ENCODE measurements around the gene TP73. TPM values are rescaled to one million over a fixed set of nuclear protein-coding genes. Genes with fewer than 3 reads are reported as not detected.

The TP73 gene
- polyA plus RNA-seq, 1 donor from 2014 or later: not detected

DNA sequence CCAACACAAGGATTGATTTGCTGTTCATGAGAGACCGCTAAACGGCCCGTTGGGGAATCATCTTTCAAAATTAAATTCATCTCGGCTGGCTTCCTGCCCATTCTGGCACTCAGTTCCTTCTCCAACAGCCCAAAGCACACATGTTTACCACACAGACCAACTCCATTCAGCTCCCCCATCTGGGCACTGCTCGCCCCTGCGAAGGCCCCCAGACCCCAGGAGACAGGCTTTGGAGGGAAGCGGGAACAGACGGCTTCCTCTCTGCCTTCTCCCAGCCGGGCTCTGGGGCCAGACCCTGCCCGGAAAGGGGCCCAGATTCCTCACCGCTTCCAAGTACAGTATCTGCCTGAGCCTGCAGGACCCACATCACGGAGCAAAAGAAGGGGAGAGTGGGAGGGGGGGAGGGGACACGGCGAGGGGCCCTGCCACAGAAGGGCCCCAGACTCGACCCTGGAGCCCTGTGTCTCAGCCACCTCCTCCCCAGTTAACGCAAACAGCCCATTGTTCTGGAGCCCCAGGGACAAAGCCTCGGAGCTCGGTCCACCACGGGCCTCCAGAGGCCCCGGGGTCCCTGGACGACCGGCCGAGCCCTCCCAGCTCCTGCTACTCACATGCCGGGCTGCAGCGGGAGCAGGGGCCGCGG is 41.7 kb upstream of the TP73 start:
- Histone ChIP-seq H3K9me3 (ENCODE audit: low read length) (no peaks in the 10 kb centered on the region), H3K36me3 (ENCODE audit: insufficient read depth, low read length) (no peaks in the 10 kb centered on the region), H3K79me2 (replicated peaks; ENCODE audit: insufficient read depth, low read length) (no peaks in the 10 kb centered on the region), H3K4me3 (ENCODE audit: low read length) (peak overlapping the region; percentile 70), H3K4me2 (ENCODE audit: low read length) (peak overlapping the region; percentile 35), H3K27ac (ENCODE audit: low read length) (no peak overlapping the region), H3K27me3 (ENCODE audit: insufficient read depth, low read depth, low read length) (peaks cover 8% of the 10 kb centered on the region), H3K9ac (ENCODE audit: low read length) (peak overlapping the region; percentile 34), H2AFZ (ENCODE audit: low read depth, low read length) (no peak overlapping the region), H4K20me1 (ENCODE audit: insufficient read depth) (no peaks in the 10 kb centered on the region), H3K9me2 (ENCODE audit: insufficient read depth, low read length) (no peaks in the 10 kb centered on the region), H3F3A (ENCODE audit: insufficient read depth, low read length, poor library complexity, severe bottlenecking) (no peaks in the 10 kb centered on the region)
- TF ChIP-seq SMC3 (conservative IDR thresholded peaks at IDR 0.05; ENCODE audit: poor library complexity) (no peak), POLR2AphosphoS5 (IDR thresholded peaks at IDR 0.05) (no peak), MXI1 (conservative IDR thresholded peaks at IDR 0.05; ENCODE audit: poor library complexity, severe bottlenecking) (no peak), TAF1 (IDR thresholded peaks at IDR 0.05; ENCODE audit: low read depth) (no peak), EP300 (conservative IDR thresholded peaks at IDR 0.05; ENCODE audit: poor library complexity, severe bottlenecking) (no peak), EZH2 (IDR thresholded peaks at IDR 0.05; ENCODE audit: borderline replicate concordance, insufficient read depth, low read length, poor library complexity, severe bottlenecking) (no peak), RAD21 (conservative IDR thresholded peaks at IDR 0.05) (no peak)
- TF ChIP-seq, protein P1, sequence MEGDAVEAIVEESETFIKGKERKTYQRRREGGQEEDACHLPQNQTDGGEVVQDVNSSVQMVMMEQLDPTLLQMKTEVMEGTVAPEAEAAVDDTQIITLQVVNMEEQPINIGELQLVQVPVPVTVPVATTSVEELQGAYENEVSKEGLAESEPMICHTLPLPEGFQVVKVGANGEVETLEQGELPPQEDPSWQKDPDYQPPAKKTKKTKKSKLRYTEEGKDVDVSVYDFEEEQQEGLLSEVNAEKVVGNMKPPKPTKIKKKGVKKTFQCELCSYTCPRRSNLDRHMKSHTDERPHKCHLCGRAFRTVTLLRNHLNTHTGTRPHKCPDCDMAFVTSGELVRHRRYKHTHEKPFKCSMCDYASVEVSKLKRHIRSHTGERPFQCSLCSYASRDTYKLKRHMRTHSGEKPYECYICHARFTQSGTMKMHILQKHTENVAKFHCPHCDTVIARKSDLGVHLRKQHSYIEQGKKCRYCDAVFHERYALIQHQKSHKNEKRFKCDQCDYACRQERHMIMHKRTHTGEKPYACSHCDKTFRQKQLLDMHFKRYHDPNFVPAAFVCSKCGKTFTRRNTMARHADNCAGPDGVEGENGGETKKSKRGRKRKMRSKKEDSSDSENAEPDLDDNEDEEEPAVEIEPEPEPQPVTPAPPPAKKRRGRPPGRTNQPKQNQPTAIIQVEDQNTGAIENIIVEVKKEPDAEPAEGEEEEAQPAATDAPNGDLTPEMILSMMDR (IDR thresholded peaks at IDR 0.05; ENCODE audit: poor library complexity, severe bottlenecking): no peak
- TF ChIP-seq, protein P2, sequence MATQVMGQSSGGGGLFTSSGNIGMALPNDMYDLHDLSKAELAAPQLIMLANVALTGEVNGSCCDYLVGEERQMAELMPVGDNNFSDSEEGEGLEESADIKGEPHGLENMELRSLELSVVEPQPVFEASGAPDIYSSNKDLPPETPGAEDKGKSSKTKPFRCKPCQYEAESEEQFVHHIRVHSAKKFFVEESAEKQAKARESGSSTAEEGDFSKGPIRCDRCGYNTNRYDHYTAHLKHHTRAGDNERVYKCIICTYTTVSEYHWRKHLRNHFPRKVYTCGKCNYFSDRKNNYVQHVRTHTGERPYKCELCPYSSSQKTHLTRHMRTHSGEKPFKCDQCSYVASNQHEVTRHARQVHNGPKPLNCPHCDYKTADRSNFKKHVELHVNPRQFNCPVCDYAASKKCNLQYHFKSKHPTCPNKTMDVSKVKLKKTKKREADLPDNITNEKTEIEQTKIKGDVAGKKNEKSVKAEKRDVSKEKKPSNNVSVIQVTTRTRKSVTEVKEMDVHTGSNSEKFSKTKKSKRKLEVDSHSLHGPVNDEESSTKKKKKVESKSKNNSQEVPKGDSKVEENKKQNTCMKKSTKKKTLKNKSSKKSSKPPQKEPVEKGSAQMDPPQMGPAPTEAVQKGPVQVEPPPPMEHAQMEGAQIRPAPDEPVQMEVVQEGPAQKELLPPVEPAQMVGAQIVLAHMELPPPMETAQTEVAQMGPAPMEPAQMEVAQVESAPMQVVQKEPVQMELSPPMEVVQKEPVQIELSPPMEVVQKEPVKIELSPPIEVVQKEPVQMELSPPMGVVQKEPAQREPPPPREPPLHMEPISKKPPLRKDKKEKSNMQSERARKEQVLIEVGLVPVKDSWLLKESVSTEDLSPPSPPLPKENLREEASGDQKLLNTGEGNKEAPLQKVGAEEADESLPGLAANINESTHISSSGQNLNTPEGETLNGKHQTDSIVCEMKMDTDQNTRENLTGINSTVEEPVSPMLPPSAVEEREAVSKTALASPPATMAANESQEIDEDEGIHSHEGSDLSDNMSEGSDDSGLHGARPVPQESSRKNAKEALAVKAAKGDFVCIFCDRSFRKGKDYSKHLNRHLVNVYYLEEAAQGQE (IDR thresholded peaks at IDR 0.05; ENCODE audit: borderline replicate concordance): no peak

DNA sequence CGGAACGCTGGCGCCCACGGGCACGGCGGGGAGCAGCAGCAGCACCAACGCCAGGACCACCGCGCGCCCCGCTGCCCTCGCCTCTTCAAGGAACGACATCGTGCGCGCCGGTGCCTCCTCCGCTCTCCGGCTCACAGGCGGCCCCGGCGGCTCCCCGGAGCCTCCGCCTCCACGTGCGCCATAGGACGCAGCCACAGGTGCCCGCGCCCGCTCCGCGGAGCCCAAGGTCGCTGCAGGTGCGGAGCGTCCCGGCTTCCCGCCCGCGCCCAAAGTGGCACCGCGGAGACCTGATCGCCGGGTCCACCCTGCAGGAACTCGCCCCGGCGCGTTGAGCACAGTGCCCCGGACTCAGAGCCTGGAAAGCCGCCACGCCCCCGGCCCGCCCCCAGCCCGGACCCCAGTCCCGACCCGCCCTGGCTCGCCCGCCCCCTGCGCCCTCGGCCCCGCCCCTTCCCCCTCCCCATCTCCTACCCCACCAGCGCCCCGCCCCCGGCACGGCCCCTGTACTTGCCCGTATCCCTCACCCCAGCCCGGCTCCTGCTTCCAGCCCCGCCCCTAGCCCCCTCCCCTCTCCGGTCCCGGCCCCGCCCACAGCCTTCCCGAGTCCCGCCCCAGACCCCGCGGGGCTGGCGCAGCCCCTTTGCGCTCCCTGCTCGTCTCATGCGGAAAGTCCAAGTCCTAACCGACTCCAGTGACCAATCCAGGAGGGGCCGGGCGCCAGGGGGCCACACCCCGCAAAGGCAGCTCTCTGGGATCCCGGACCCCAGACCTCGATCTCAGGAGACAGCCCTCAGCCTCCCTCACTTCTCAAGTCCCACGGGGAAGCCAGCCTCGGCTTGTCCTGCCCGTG is 40.9 kb upstream of the TP73 start, which contains the start of gene MEGF6:
MEGF6 (minus strand) TSS at position 339 of the 850 bp plus-strand sequence; CDS start at position 99, 240 bp downstream.
- H3K4me2 ChIP-seq (ENCODE audit: low read length): peak within 1 kb of the TSS; percentile 35
- H3K27me3 ChIP-seq (ENCODE audit: insufficient read depth, low read depth, low read length): peaks cover 8% of the 10 kb centered on the region
- no peak for TF ChIP-seq RAD21 (conservative IDR thresholded peaks at IDR 0.05)
- peak; percentile 61 for TF ChIP-seq MXI1 (conservative IDR thresholded peaks at IDR 0.05; ENCODE audit: poor library complexity, severe bottlenecking)

More for the DNA sequence above, 40.9 kb upstream of the TP73 start, which contains the start of gene MEGF6:
- Histone ChIP-seq H3F3A (ENCODE audit: insufficient read depth, low read length, poor library complexity, severe bottlenecking) (no peaks in the 10 kb centered on the region), H3K9me2 (ENCODE audit: insufficient read depth, low read length) (no peaks in the 10 kb centered on the region), H2AFZ (ENCODE audit: low read depth, low read length) (no peak within 1 kb of the TSS), H3K79me2 (replicated peaks; ENCODE audit: insufficient read depth, low read length) (no peaks in the 10 kb centered on the region), H3K4me3 (ENCODE audit: low read length) (peak within 1 kb of the TSS; percentile 70), H3K36me3 (ENCODE audit: insufficient read depth, low read length) (no peaks in the 10 kb centered on the region), H3K9ac (ENCODE audit: low read length) (peak within 1 kb of the TSS; percentile 34), H3K27ac (ENCODE audit: low read length) (no peak within 1 kb of the TSS), H4K20me1 (ENCODE audit: insufficient read depth) (no peaks in the 10 kb centered on the region), H3K9me3 (ENCODE audit: low read length) (no peaks in the 10 kb centered on the region)

Data from neural cell (in vitro differentiated cells).